ENCODE data around the gene BID. TPM values are rescaled to one million over a fixed set of nuclear protein-coding genes. Genes with fewer than 3 reads are reported as not detected.

Gene BID
- total RNA-seq, 1 experiment from 2014 or later, result 23.2 TPM

DNA sequence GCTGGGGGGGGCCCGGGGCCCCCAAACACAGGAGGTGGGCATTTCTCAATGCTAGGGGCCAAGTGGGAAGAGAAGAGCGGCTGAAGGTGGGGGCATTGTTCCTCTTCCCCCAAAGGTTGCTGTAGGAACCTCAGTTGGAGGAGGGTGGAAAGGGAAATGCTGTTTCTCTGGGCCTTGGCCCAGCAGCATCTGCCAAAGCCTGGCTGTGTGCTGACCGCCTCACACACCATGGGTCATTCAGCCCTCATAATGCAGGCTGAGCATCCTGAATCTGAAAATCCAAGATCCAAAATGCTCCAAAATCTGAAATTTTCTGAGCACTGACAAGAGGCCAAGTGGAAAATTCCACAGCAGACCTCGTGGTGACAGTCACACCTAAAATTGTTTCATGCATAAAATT is 49.0 kb upstream of the BID start:
- Histone ChIP-seq H2BK5ac (ENCODE audit: insufficient read length, low read length) (no peak overlapping the region), H2BK20ac (ENCODE audit: low read depth, low read length, poor library complexity, severe bottlenecking) (no peak overlapping the region), H4K91ac (ENCODE audit: insufficient read length, low read depth, low read length) (no peak overlapping the region), H3K9ac (ENCODE audit: extremely low read depth, insufficient read length, low read length) (no peak overlapping the region), H3K23me2 (ENCODE audit: insufficient read length, low read depth, low read length, poor library complexity, severe bottlenecking) (no peaks in the 10 kb centered on the region), H3K27ac (ENCODE audit: insufficient read length, low read depth, low read length) (no peak overlapping the region), H4K20me1 (ENCODE audit: control insufficient read depth, insufficient read depth, insufficient read length) (no peaks in the 10 kb centered on the region), H2BK120ac (ENCODE audit: low read depth, low read length, poor library complexity, severe bottlenecking) (no peak overlapping the region), H4K8ac (replicated peaks; ENCODE audit: insufficient read length, low read depth, low read length) (no peak overlapping the region), H3K4ac (ENCODE audit: low read depth, low read length) (no peak overlapping the region), H3K4me2 (ENCODE audit: insufficient read depth, insufficient read length, low read length) (no peak overlapping the region), H3K18ac (ENCODE audit: insufficient read length, low read depth, low read length) (no peak overlapping the region), H2AFZ (ENCODE audit: low read length) (no peak overlapping the region), H3K79me1 (ENCODE audit: insufficient read depth, low read depth, low read length, poor library complexity, severe bottlenecking) (no peaks in the 10 kb centered on the region), H2BK12ac (ENCODE audit: insufficient read length, low read depth, low read length) (no peak overlapping the region), H3K27me3 (ENCODE audit: insufficient read depth, low read length) (no peaks in the 10 kb centered on the region), H3K23ac (ENCODE audit: insufficient read length, low read depth, low read length) (no peak overlapping the region), H3K14ac (ENCODE audit: insufficient read depth, low read length) (no peak overlapping the region), H4K5ac (ENCODE audit: insufficient read length, low read depth, low read length) (no peak overlapping the region), H3T11ph (ENCODE audit: low read length) (no peak overlapping the region), H2BK15ac (ENCODE audit: low read depth, low read length) (no peak overlapping the region), H2AK5ac (ENCODE audit: insufficient read length, low read length) (no peak overlapping the region), H3K9me3 (ENCODE audit: control insufficient read depth, low read depth, low read length) (no peaks in the 10 kb centered on the region), H3K56ac (ENCODE audit: insufficient read length, low read depth, low read length) (no peak overlapping the region), H3K79me2 (ENCODE audit: insufficient read depth, low read length) (no peaks in the 10 kb centered on the region), H3K4me1 (ENCODE audit: insufficient read depth, low read length) (no peaks in the 10 kb centered on the region)
- DNase-seq, result no peak
- H3K4me3 Mint-ChIP-seq, result no peak overlapping the region
- peaks cover 4 to 12% (median 4%) of the 10 kb centered on the region in 3 experiments; a peak in 5 of 7 replicates for H3K36me3 Mint-ChIP-seq (ENCODE audit: insufficient read depth in 1 of 3, low read depth in 3 of 3)
- no CpG with 5 or more reads among the region's 4 CpGs for WGBS (ENCODE audit: extremely low coverage, insufficient read length, low lambda C conversion rate)
- H3K4me1 Mint-ChIP-seq, result no peaks in the 10 kb centered on the region
- TF ChIP-seq CTCF (conservative IDR thresholded peaks at IDR 0.05), result no peak
- H3K27me3 Mint-ChIP-seq (ENCODE audit: low read depth), result no peaks in the 10 kb centered on the region
- H3K9me3 Mint-ChIP-seq, result no peaks in the 10 kb centered on the region
- no peak overlapping the region for H3K27ac Mint-ChIP-seq

Measured in H9 (cell line).